DMS79 (cell line): ENCODE data around the gene MTA1.

ENCODE experiments used
- DNase-seq: peaks from one replicate; lab custom pipeline; 2025; lab: John Stamatoyannopoulos, UW

Gene MTA1

GRCh38 chr14:105419195-105420091 is at the start of gene MTA1:
MTA1 (plus strand) TSS chr14:105419827; CDS start chr14:105420036, 209 bp downstream.
- peak; percentile 20 for DNase-seq

GRCh38 chr14:105374389-105374788 is 45.2 kb upstream of the MTA1 start:
- DNase-seq = no peak

GRCh38 chr14:105375635-105376057 is 44.0 kb upstream of the MTA1 start:
- no peak for DNase-seq

- no peak for DNase-seq
Measured at GRCh38 chr14:105376521-105377440, 42.8 kb upstream of the MTA1 start.

GRCh38 chr14:105377555-105378182 is 42.0 kb upstream of the MTA1 start:
- DNase-seq = no peak

- DNase-seq = no peak
Measured at GRCh38 chr14:105378199-105378598, 41.4 kb upstream of the MTA1 start.

GRCh38 chr14:105378873-105379685 is 40.5 kb upstream of the MTA1 start:
- no peak for DNase-seq

- DNase-seq = no peak
Measured at GRCh38 chr14:105379946-105380345, 39.7 kb upstream of the MTA1 start.

GRCh38 chr14:105380756-105381155 is 38.9 kb upstream of the MTA1 start:
- no peak for DNase-seq

- no peak for DNase-seq
Measured at GRCh38 chr14:105381446-105382342, 37.9 kb upstream of the MTA1 start.

- DNase-seq = no peak
Measured at GRCh38 chr14:105382343-105383082, 37.1 kb upstream of the MTA1 start.

- DNase-seq = no peak
Measured at GRCh38 chr14:105383083-105383730, 36.4 kb upstream of the MTA1 start.

GRCh38 chr14:105384041-105384557 is 35.5 kb upstream of the MTA1 start:
- DNase-seq = no peak

- DNase-seq = no peak
Measured at GRCh38 chr14:105384605-105385321, 34.9 kb upstream of the MTA1 start.

- no peak for DNase-seq
Measured at GRCh38 chr14:105385322-105385637, 34.3 kb upstream of the MTA1 start.

- DNase-seq = no peak
Measured at GRCh38 chr14:105385698-105386365, 33.8 kb upstream of the MTA1 start.

- DNase-seq = no peak
Measured at GRCh38 chr14:105386581-105387529, 32.8 kb upstream of the MTA1 start.
